HEK293T (cell line): ENCODE results near the gene CAMSAP3.

Experiments used
- CTCF ChIA-PET: fragments of 350-600 bp; formaldehyde crosslinking; extraction: SDS; loops from one replicate; lab custom pipeline; 2021; ENCODE audit warnings: antibody characterized with exemption, inconsistent platforms; lab: Yijun Ruan, JAX
- POLR2A ChIA-PET: fragments of 350-600 bp; formaldehyde crosslinking; extraction: SDS; loops from one replicate; lab custom pipeline; 2020; ENCODE audit warnings: antibody characterized with exemption, inconsistent platforms; lab: Yijun Ruan, JAX
- DNase-seq: peaks from one replicate; pipeline ENCODE4 v3.0.0; 2012; ENCODE audit warnings: mixed read lengths; ENCODE audit errors: extremely low spot score
- ARNT ChIP-seq: fragments of 450-650 bp; IDR thresholded peaks from 2 replicates; pipeline ENCODE4 v1.6.1; 2017; ENCODE audit warnings: mild to moderate bottlenecking
- BHLHE40 ChIP-seq: fragments of 450-650 bp; IDR thresholded peaks from 2 replicates; pipeline ENCODE4 v1.6.1; 2016; ENCODE audit warnings: mild to moderate bottlenecking, moderate library complexity, borderline replicate concordance
- CTBP1 ChIP-seq: fragments of 450-650 bp; IDR thresholded peaks from 2 replicates; pipeline ENCODE4 v1.6.1; 2016; ENCODE audit warnings: borderline replicate concordance
- ELF4 ChIP-seq: fragments of 450-650 bp; IDR thresholded peaks from 2 replicates; pipeline ENCODE4 v1.6.1; 2017; ENCODE audit warnings: antibody characterized with exemption
- FOXA1 ChIP-seq: fragments of 450-650 bp; IDR thresholded peaks from 2 replicates; pipeline ENCODE4 v1.6.1; 2016; ENCODE audit warnings: mild to moderate bottlenecking
- FOXK2 ChIP-seq: fragments of 450-650 bp; IDR thresholded peaks from 2 replicates; pipeline ENCODE4 v1.6.1; 2016; ENCODE audit warnings: mild to moderate bottlenecking
- FOXM1 ChIP-seq: fragments of 450-650 bp; IDR thresholded peaks from 2 replicates; pipeline ENCODE4 v1.6.1; 2017; ENCODE audit warnings: mild to moderate bottlenecking, borderline replicate concordance
- HDGF ChIP-seq: fragments of 450-650 bp; IDR thresholded peaks from 2 replicates; pipeline ENCODE4 v1.6.1; 2017; ENCODE audit warnings: antibody characterized with exemption, borderline replicate concordance
- L3MBTL2 ChIP-seq: fragments of 450-650 bp; conservative IDR thresholded peaks from 2 replicates; pipeline ENCODE4 v1.6.1; 2016; ENCODE audit warnings: mild to moderate bottlenecking
- LEF1 ChIP-seq: fragments of 450-650 bp; IDR thresholded peaks from 2 replicates; pipeline ENCODE4 v1.6.1; 2017; ENCODE audit warnings: mild to moderate bottlenecking, borderline replicate concordance
- NFRKB ChIP-seq: fragments of 450-650 bp; IDR thresholded peaks from 2 replicates; pipeline ENCODE4 v1.6.1; 2016; ENCODE audit warnings: mild to moderate bottlenecking, moderate library complexity
- SP1 ChIP-seq: fragments of 450-650 bp; IDR thresholded peaks from 2 replicates; pipeline ENCODE4 v1.6.1; 2017
- SUZ12 ChIP-seq: fragments of 450-650 bp; IDR thresholded peaks from 2 replicates; pipeline ENCODE4 v1.6.1; 2016; ENCODE audit warnings: mild to moderate bottlenecking
- TARDBP ChIP-seq: fragments of 450-650 bp; IDR thresholded peaks from 2 replicates; pipeline ENCODE4 v1.6.1; 2016
- ZNF384 ChIP-seq: fragments of 450-650 bp; IDR thresholded peaks from 2 replicates; pipeline ENCODE4 v1.6.1; 2016
- TF ChIP-seq, protein P1 (sequence below): fragments of 450-650 bp; IDR thresholded peaks from 2 replicates; pipeline ENCODE4 v1.6.1; 2016

The CAMSAP3 gene

DNA sequence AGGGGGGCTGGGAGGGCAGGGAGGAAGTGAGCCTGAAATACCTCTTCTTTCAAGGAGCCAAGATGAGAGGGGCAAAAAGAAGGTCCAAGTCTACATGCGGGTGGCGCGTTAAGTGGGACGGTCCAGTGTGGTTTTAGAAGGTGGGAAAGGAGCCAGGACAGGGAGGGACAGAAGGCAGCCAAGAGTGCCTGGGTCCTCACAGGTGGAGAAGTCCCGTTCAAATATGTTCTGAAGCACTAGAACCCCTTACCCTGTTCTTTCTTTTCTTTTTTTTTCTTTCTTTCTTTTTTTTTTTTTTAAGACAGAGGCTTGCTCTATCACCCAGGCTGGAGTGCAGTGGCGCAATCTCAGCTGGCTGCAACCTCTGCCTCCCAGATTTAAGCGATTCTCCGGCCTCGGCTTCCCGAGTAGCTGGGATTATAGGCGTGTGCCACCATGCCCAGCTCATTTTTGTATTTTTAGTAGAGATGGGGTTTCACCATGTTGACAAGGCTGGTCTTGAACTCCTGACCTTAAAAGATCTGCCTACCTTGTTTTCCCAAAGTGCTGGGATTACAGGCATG lies 7.4 kb downstream of the CAMSAP3 start:
- no peak for DNase-seq
- ChIA-PET CTCF (no interaction called here), POLR2A (no interaction called here)
- no peak for TF ChIP-seq ZNF384
- TF ChIP-seq ELF4, result no peak
- TF ChIP-seq BHLHE40, result no peak
- TF ChIP-seq FOXM1, result no peak
- no peak for TF ChIP-seq HDGF
- TF ChIP-seq SUZ12, result no peak
- TF ChIP-seq ARNT, result no peak
- TF ChIP-seq FOXK2, result no peak
- TF ChIP-seq SP1, result no peak
- TF ChIP-seq NFRKB, result no peak
- TF ChIP-seq TARDBP, result no peak
- no peak for TF ChIP-seq FOXA1
- TF ChIP-seq L3MBTL2, result no peak

DNA sequence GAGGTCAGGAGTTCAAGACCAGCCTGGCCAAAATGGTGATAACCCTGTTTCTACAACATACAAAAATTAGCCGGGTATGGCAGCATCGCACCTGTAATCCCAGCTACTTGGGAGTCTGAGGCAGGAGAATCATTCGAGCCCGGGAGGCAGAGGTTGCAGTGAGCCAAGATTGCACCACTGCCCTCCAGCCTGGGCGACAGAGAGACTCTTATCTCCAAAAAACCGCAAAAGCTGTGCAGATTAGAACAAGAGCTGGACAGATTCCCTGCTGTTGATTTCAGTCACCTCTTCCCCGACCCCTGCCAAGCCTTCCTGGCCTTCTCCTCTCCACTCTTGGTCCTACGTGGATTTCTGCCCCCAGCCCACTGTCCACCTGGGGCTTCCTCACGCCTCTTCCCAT lies 8.3 kb downstream of the CAMSAP3 start:
- TF ChIP-seq FOXK2, result no peak
- DNase-seq, result no peak
- ChIA-PET CTCF (no interaction called here), POLR2A (no interaction called here)

DNA sequence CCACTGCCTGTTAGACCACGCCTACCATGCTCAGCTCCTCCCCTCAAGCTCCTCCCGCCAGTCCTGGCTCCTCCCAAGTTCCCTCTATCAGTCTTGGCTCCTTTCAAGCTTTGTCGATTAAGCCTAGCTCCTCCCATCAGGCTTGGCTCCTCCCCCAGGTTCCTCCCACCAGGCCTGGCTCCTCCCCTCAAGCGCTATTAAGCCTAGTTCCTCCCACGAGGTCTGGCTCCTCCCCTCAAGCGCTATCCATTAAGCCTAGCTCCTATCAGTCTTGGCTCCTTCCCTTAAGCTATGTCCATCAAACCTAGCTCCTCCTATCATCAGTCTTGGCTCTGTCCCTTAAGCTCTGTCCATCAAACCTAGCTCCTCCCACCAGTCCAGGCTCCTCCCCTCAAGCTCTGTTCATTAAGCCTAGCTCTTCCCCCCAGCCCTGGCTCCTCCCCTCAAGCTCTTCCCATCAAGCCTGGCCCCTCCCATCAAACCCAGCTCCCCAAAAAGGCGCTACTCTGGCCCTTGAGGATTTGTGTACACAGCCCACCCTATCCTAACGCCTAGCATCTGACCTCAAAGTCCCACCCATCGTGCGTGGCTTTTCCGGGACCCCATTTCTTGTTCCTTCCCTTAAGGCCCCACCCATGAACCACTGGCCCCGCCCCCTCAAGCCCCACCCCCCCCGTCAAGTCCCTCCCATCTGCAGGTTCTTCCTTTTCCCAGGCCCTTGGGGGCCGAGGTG lies 10.0 kb downstream of the CAMSAP3 start:
- no peak for TF ChIP-seq ELF4
- 0 out of 2 replicates have a peak, but pooled peaks have one; percentile 35 for TF ChIP-seq SP1
- no peak for TF ChIP-seq FOXA1
- no peak for TF ChIP-seq ZNF384
- TF ChIP-seq CTBP1, result no peak
- 0 out of 2 replicates have a peak, but pooled peaks have one; percentile 14 for TF ChIP-seq HDGF
- TF ChIP-seq, protein P1, sequence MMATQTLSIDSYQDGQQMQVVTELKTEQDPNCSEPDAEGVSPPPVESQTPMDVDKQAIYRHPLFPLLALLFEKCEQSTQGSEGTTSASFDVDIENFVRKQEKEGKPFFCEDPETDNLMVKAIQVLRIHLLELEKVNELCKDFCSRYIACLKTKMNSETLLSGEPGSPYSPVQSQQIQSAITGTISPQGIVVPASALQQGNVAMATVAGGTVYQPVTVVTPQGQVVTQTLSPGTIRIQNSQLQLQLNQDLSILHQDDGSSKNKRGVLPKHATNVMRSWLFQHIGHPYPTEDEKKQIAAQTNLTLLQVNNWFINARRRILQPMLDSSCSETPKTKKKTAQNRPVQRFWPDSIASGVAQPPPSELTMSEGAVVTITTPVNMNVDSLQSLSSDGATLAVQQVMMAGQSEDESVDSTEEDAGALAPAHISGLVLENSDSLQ, result peak; percentile 99
- peak; percentile 93 for DNase-seq
- ChIA-PET CTCF (interaction anchor here (0.6 to 1.6 kb wide), 5 partner anchors 9 to 734 kb away, joined by 3 to 6 read pairs (median 4); partner anchors contain the start of gene TRAPPC5), POLR2A (interaction anchor here (1.0 to 1.6 kb wide), 4 partner anchors 8 to 71 kb away, joined by 3 to 9 read pairs (median 4); partner anchors contain the start of genes CAMSAP3, PET100, PNPLA6 and XAB2)

DNA sequence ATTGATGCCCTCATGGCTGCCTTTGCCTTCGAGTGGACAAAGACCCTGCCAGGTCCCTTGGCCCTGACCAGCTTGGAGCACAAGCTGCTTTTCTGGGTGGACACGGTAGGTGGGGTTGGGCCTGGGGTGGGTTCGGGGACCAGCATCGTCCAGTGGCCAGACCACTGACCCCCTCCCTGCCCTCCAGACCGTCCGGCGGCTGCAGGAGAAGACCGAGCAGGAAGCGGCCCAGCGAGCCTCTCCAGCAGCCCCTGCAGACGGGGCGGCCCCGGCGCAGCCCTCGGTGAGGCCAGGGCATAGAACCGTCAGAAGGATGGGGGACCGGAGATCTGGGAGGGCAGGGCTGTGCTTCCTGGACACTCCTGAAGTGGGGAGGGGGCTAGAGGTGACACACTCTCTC lies 10.6 kb downstream of the CAMSAP3 start:
- no peak for TF ChIP-seq TARDBP
- no peak for TF ChIP-seq FOXA1
- no peak for TF ChIP-seq CTBP1
- no peak for TF ChIP-seq ARNT
- no peak for TF ChIP-seq ELF4
- TF ChIP-seq NFRKB, result no peak
- CTCF ChIA-PET, result interaction anchor here (1.6 kb wide), 1 partner anchor 38 kb away, joined by 6 read pairs; no protein-coding TSS in a partner anchor
- POLR2A ChIA-PET, result interaction anchor here (1.0 to 1.6 kb wide), 4 partner anchors 9 to 71 kb away, joined by 3 to 9 read pairs (median 4); partner anchors contain the start of genes CAMSAP3, PET100, PNPLA6 and XAB2
- no peak for DNase-seq

DNA sequence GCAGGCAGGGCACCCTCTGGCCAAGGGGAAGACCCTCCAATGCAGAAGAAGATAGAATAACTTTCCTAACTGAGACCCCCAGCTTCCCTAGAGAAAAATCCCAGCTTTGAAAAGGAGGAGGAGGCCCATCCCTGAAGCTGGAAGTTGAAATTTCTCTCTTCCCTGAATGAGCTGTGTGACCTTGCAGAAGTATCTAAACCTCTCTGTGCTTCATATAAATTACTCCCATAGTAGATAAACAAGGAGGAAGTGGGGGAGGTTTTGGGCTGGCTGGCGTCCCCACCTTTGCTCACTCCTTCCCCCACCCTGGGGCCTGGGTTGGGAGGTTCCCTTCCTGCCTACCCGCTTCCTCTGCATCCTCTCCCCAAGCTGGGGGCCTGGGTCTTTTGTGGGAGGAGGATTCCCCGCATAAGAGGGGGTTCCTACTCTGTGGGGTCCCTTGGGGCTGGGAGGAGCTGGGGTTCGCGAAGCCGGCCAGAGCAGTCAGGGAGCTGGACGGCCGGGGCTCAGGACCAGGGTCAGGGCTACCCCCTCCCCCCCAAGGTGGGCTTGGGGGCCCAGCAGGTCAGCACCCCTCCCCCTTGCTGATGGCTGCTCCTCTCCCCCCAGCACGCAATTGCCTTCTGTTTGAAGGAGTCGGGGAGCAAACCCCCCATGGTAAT lies 11.7 kb downstream of the CAMSAP3 start:
- POLR2A ChIA-PET, result interaction anchor here (0.6 to 1.0 kb wide), 2 partner anchors 22 to 88 kb away, joined by 3 read pairs; partner anchors contain the start of genes PET100 and XAB2
- no peak for DNase-seq
- no peak for TF ChIP-seq ELF4
- TF ChIP-seq, protein P1, result no peak
- no peak for TF ChIP-seq TARDBP
- no peak for TF ChIP-seq ZNF384
- no peak for TF ChIP-seq NFRKB
- TF ChIP-seq FOXK2, result no peak
- TF ChIP-seq ARNT, result no peak
- no peak for TF ChIP-seq BHLHE40
- no peak for TF ChIP-seq FOXM1
- TF ChIP-seq SP1, result no peak
- no peak for TF ChIP-seq SUZ12
- no peak for TF ChIP-seq LEF1
- TF ChIP-seq FOXA1, result no peak
- no peak for TF ChIP-seq L3MBTL2
- TF ChIP-seq CTBP1, result no peak
- no peak for TF ChIP-seq HDGF
- CTCF ChIA-PET, result interaction anchor here (0.6 kb wide), 1 partner anchor 35 kb away, joined by 3 read pairs; no protein-coding TSS in a partner anchor

DNA sequence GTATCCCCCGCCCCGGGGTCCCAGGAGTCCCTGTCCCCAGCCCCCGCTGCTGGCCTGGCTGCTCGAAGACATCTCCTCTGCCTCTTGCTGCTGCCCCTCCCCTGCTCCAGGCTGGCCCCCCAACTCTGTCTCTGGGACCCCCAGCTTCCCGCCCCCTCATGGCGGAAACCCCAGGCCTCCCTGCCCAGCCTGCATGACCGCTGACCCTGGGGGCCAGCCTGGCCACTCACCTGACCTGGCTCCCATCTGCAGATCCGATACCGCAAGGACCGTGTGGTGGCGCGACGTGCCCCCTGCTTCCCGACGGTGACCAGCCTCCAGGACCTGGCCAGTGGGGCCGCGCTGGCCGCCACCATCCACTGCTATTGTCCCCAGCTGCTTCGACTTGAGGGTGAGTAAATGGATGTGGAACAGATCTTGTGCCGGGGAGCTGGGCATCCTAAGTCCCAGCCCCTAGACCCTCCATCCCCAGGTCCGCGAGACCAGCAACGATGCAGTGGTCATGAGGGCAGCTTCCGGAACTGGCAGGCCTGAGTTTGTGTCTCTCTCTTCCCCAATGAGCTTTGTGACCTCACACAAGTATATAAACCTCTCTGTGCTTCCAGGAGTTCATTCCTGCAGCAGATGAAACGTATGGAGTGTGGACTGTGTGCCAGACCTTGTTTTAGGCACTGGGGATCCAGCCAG lies 12.4 kb downstream of the CAMSAP3 start:
- ChIA-PET POLR2A (interaction anchor here (0.6 to 1.8 kb wide), 4 partner anchors 10 to 89 kb away, joined by 3 to 9 read pairs (median 3); partner anchors contain the start of genes PET100 and XAB2), CTCF (no interaction called here)
- TF ChIP-seq CTBP1 (no peak), NFRKB (no peak), SP1 (no peak), FOXA1 (no peak), BHLHE40 (no peak), FOXK2 (no peak), HDGF (no peak), ELF4 (no peak), FOXM1 (no peak), ARNT (no peak)
- TF ChIP-seq, protein P1, result no peak
- DNase-seq, result no peak
